ENCODE data around the gene C1QTNF6. TPM values are rescaled to one million over a fixed set of nuclear protein-coding genes. Genes with fewer than 3 reads are reported as not detected.
"Not testable (repeated sequence)": the region's sequence is repeated elsewhere in the genome, so short reads cannot be mapped to it uniquely, and the experiment has no call there.

Gene C1QTNF6
- total RNA-seq, 1 experiment from 2014 or later: 8.3 TPM

GRCh38 chr22:37206841-37207821 lies 19.1 kb upstream of the C1QTNF6 start:
- DNase-seq (ENCODE audit: low spot score): no peak

GRCh38 chr22:37206118-37206840 lies 18.2 kb upstream of the C1QTNF6 start:
- DNase-seq (ENCODE audit: low spot score): no peak

GRCh38 chr22:37205046-37205445 lies 17.0 kb upstream of the C1QTNF6 start:
- DNase-seq (ENCODE audit: low spot score): no peak

- DNase-seq (ENCODE audit: low spot score): no peak
Measured at GRCh38 chr22:37204045-37204655, 16.1 kb upstream of the C1QTNF6 start.

GRCh38 chr22:37203354-37204044 lies 15.5 kb upstream of the C1QTNF6 start:
- DNase-seq (ENCODE audit: low spot score): no peak

- DNase-seq (ENCODE audit: low spot score): no peak
Measured at GRCh38 chr22:37202716-37203115, 14.7 kb upstream of the C1QTNF6 start.

- no peak for DNase-seq (ENCODE audit: low spot score)
Measured at GRCh38 chr22:37202001-37202555, 14.0 kb upstream of the C1QTNF6 start.

GRCh38 chr22:37201443-37201820 lies 13.4 kb upstream of the C1QTNF6 start:
- DNase-seq (ENCODE audit: low spot score): not testable (repeated sequence)

- DNase-seq (ENCODE audit: low spot score): peak; percentile 45
Measured at GRCh38 chr22:37199760-37200108, 11.7 kb upstream of the C1QTNF6 start.

GRCh38 chr22:37199103-37199759 lies 11.2 kb upstream of the C1QTNF6 start:
- peak; percentile 95 for DNase-seq (ENCODE audit: low spot score)

- DNase-seq (ENCODE audit: low spot score): peak; percentile 78
Measured at GRCh38 chr22:37198258-37199102, 10.4 kb upstream of the C1QTNF6 start.

- DNase-seq (ENCODE audit: low spot score): peak; percentile 36
Measured at GRCh38 chr22:37197451-37198257, 9.6 kb upstream of the C1QTNF6 start.

GRCh38 chr22:37196539-37197450 lies 8.7 kb upstream of the C1QTNF6 start:
- DNase-seq (ENCODE audit: low spot score): peak; percentile 66

- no peak for DNase-seq (ENCODE audit: low spot score)
Measured at GRCh38 chr22:37195921-37196320, 7.9 kb upstream of the C1QTNF6 start.

- no peak for DNase-seq (ENCODE audit: low spot score)
Measured at GRCh38 chr22:37194750-37195149, 6.7 kb upstream of the C1QTNF6 start.

GRCh38 chr22:37193629-37194191 lies 5.7 kb upstream of the C1QTNF6 start:
- DNase-seq (ENCODE audit: low spot score): peak; percentile 47

GRCh38 chr22:37192741-37193140 lies 4.7 kb upstream of the C1QTNF6 start:
- no peak for DNase-seq (ENCODE audit: low spot score)

GRCh38 chr22:37192204-37192603 lies 4.2 kb upstream of the C1QTNF6 start:
- no peak for DNase-seq (ENCODE audit: low spot score)

All from HT-29 (cell line).